ENCODE results near the gene SLC38A2.

The SLC38A2 gene

DNA sequence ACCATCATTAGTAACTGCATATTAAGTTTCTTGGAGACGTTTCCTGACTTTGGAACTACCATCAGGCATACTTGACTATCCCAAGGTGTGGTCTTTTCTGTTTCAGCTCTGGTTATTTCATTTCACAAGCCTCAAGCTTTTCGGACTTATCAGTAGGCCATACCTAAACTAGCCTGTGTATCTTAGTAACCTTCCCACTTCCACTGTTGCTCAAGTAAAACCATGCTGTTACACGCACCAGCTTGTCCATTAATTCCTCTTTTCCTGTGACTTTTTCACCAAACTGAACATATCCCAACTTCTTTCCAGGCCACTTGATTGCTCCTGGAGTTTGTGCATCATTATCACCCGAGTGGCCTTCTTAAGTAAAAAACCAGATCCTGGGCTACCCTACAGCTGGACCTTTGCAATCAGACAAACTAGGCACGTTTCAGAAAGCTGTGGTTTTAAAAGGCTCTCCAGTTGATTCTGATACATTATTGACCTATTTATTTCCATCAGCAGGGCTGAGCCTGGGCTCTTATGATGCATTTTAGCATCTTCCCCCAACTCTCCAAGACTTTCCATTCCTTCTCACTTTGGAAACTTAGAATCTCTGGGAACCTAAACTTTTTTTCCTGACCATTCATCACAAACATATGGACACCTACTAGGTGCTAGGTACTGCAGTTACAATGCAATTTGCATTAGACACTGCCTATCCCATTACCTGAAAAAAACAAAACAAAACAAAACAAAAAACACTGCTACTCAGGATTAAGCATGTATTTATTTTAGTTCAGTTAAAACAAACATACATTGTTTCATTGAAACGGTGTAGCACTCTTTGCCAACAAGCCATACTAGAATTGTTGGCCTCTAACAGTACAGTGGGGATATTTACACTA is 14.9 kb downstream of the SLC38A2 start:
- POLR2A ChIA-PET, result interaction anchor here (0.6 to 1.2 kb wide), 2 partner anchors 12 to 14 kb away, joined by 3 to 4 read pairs; no protein-coding TSS in a partner anchor
- no peak for TF ChIP-seq ELF4 (IDR thresholded peaks at IDR 0.05)
- 0 out of 2 replicates have a peak, but pooled peaks have one; percentile 18 for TF ChIP-seq L3MBTL2 (conservative IDR thresholded peaks at IDR 0.05)
- DNase-seq (ENCODE audit: extremely low spot score), result no peak
- CTCF ChIA-PET, result no interaction called here

DNA sequence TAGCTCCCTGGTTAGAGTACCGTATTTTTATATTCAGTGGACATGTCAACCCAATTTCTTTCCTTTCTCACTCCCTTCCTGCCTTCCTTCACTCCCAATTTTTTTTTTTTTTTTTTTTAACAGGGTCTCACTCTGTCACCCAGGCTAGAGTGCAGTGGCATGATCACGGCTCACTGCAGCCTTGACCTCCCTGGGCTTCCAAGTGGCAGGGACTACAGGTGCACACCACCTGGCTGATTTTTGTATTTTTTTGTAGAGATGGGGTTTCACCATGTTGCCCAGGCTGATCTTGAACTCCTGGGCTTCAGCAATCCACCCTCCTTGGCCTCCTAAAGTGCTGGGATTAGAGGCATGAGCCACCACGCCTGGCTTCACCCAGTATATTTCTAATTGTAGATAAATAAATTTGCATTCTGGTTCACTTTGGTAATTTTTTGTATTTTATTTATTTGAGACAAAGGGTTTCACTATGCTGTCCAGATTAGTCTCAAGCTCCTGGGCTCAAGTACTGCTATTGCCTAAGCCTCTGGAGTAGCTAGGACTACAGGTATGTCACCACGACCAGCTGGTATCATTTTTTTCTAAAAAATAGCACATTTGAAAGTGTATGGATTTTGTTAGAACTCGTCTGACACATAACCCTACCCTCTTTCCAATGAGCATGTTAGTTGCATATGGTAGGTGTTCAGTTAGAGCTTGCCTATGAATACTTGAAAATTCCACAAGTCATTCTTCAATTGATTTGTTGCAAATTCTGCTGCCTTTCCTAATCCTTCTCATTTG is 15.7 kb downstream of the SLC38A2 start:
- no peak for TF ChIP-seq CTBP1 (IDR thresholded peaks at IDR 0.05; ENCODE audit: borderline replicate concordance)
- TF ChIP-seq HDGF (IDR thresholded peaks at IDR 0.05; ENCODE audit: borderline replicate concordance), result no peak
- no peak for TF ChIP-seq SP1 (IDR thresholded peaks at IDR 0.05)
- TF ChIP-seq ARNT (IDR thresholded peaks at IDR 0.05), result no peak
- TF ChIP-seq L3MBTL2 (conservative IDR thresholded peaks at IDR 0.05), result no peak
- TF ChIP-seq TARDBP (IDR thresholded peaks at IDR 0.05), result no peak
- TF ChIP-seq ZNF384 (IDR thresholded peaks at IDR 0.05), result no peak
- no peak for TF ChIP-seq SUZ12 (IDR thresholded peaks at IDR 0.05)
- no peak for TF ChIP-seq FOXA1 (IDR thresholded peaks at IDR 0.05)
- no peak for TF ChIP-seq LEF1 (IDR thresholded peaks at IDR 0.05; ENCODE audit: borderline replicate concordance)
- ChIA-PET POLR2A (interaction anchor here (0.6 to 1.2 kb wide), 2 partner anchors 13 to 15 kb away, joined by 3 to 4 read pairs; no protein-coding TSS in a partner anchor), CTCF (interaction anchor here (0.7 kb wide), 1 partner anchor 286 kb away, joined by 6 read pairs; no protein-coding TSS in a partner anchor)
- no peak for DNase-seq (ENCODE audit: extremely low spot score)

DNA sequence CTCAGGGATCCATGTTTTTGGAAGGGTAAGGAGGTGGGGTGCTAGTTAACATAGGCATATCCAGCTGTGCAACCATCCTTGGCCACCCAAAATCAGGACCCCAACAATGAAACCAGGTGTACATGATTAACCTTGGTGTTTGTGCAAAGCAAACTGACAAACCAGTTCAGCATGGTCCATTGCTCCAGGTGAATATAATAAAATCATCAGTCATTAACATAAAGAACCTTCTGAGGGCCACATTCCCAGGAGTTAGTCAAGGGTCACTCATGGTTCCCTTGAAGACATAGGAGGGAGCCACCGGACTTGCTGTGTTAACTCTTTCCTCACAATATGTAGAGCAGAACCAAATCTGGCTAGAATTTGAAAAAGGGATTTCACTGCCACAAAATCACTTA is 17.8 kb downstream of the SLC38A2 start:
- POLR2A ChIA-PET, result no interaction called here
- TF ChIP-seq FOXA1 (IDR thresholded peaks at IDR 0.05) (no peak), SP1 (IDR thresholded peaks at IDR 0.05) (no peak), CTBP1 (IDR thresholded peaks at IDR 0.05; ENCODE audit: borderline replicate concordance) (no peak), FOXK2 (IDR thresholded peaks at IDR 0.05) (no peak), BHLHE40 (IDR thresholded peaks at IDR 0.05; ENCODE audit: borderline replicate concordance) (no peak), ARNT (IDR thresholded peaks at IDR 0.05) (no peak)
- no peak for DNase-seq (ENCODE audit: extremely low spot score)
- CTCF ChIA-PET, result no interaction called here

DNA sequence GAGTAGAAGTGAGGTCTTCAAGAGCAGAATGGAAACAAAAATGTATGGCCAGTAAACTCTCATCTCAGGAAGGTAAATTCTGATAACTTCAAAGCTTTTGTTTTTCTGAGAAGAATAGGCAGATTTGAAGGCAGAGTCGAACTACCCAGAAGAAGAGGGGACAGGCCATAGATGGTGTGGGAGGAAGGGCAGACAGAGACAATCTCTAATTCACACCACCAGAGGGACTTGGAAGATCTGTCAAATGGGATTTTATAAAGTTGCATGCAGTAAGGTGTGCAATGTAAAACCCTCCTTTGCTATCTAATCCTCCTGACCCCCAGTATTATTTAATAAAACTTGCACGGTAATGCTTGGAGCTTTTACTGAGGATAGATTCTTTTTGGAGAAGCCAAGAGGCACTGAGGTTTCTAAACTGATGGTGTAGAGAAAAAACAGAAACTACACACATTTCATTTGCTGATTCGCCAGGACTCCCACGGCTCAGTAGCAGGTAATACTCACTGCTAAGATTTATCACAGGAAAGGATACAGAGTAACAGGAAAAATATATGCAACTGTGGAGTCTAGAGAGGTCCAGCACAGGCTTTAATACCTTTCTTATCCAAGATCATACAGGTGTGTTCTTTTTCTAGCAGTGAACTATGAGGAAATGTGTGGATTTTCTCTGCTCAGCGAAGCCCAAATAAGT is 18.3 kb downstream of the SLC38A2 start:
- DNase-seq (ENCODE audit: extremely low spot score), result no peak
- TF ChIP-seq L3MBTL2 (conservative IDR thresholded peaks at IDR 0.05) (no peak), NFRKB (IDR thresholded peaks at IDR 0.05) (no peak), ARNT (IDR thresholded peaks at IDR 0.05) (no peak), CTBP1 (IDR thresholded peaks at IDR 0.05; ENCODE audit: borderline replicate concordance) (no peak), SUZ12 (IDR thresholded peaks at IDR 0.05) (no peak), FOXA1 (IDR thresholded peaks at IDR 0.05) (no peak)
- TF ChIP-seq, protein P1, sequence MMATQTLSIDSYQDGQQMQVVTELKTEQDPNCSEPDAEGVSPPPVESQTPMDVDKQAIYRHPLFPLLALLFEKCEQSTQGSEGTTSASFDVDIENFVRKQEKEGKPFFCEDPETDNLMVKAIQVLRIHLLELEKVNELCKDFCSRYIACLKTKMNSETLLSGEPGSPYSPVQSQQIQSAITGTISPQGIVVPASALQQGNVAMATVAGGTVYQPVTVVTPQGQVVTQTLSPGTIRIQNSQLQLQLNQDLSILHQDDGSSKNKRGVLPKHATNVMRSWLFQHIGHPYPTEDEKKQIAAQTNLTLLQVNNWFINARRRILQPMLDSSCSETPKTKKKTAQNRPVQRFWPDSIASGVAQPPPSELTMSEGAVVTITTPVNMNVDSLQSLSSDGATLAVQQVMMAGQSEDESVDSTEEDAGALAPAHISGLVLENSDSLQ (IDR thresholded peaks at IDR 0.05), result no peak
- CTCF ChIA-PET, result interaction anchor here (0.6 kb wide), 1 partner anchor 229 kb away, joined by 3 read pairs; no protein-coding TSS in a partner anchor
- POLR2A ChIA-PET, result no interaction called here

DNA sequence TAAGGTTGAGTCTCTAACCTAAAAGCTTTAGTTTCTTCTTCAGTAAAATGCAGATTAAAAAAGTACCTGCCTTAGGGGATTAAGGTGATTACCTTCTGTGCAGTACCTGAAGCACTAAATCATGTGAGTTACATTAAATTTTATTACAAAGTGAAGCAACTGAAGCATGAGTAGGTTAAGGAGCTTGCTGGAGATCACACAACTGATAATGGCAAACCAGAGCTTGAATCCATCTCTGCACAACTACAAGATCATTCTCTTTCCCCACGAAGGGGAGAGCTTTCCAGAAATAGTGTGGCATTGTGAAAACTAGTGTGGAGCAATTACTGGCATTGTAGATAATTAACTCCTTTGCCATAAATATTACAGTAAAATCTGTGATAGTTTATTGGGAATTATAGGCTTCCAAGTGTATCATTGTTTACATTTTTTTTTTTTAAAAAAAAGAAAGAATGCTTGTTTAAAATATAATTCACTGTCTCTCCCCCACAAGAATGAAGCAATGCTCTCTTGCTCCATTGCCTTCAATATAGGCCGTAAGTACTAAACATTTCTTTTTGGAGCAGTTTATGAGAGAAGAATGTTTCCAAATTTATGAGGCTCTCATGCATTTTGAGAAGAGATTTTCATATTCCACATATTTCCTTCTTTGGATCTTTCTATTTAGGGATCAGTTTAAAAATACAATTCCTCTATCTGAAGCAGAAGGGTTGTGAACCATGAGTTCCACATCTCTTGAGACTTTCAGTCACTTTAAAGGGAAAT is 20.5 kb downstream of the SLC38A2 start:
- TF ChIP-seq CTBP1 (IDR thresholded peaks at IDR 0.05; ENCODE audit: borderline replicate concordance), result no peak
- TF ChIP-seq NFRKB (IDR thresholded peaks at IDR 0.05), result no peak
- TF ChIP-seq L3MBTL2 (conservative IDR thresholded peaks at IDR 0.05), result no peak
- no peak for TF ChIP-seq ARNT (IDR thresholded peaks at IDR 0.05)
- no peak for DNase-seq (ENCODE audit: extremely low spot score)
- ChIA-PET CTCF (no interaction called here), POLR2A (no interaction called here)

DNA sequence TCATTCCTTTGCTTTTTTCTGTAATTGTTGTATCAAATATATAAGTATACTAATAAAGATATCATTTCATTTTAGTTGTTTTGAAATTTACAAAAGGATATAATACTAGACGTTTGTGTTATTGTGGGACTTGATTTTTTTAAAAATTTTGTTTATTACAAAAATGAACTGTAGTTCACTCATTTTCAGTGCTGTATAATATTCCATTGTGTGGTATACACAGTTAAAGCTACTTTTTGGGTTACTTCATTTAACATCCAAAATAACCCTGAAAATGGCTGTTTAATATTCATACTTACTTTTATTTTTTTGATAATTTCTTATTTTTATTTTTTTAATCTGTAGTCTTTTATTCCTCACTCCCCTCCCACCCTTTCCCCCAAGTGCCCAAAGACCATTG is 21.4 kb downstream of the SLC38A2 start:
- no peak for DNase-seq (ENCODE audit: extremely low spot score)
- ChIA-PET CTCF (no interaction called here), POLR2A (no interaction called here)
- TF ChIP-seq LEF1 (IDR thresholded peaks at IDR 0.05; ENCODE audit: borderline replicate concordance) (no peak), FOXM1 (IDR thresholded peaks at IDR 0.05; ENCODE audit: borderline replicate concordance) (no peak), HDGF (IDR thresholded peaks at IDR 0.05; ENCODE audit: borderline replicate concordance) (no peak), NFRKB (IDR thresholded peaks at IDR 0.05) (no peak), FOXA1 (IDR thresholded peaks at IDR 0.05) (no peak), FOXK2 (IDR thresholded peaks at IDR 0.05) (no peak), SUZ12 (IDR thresholded peaks at IDR 0.05) (no peak), TARDBP (IDR thresholded peaks at IDR 0.05) (no peak), CTBP1 (IDR thresholded peaks at IDR 0.05; ENCODE audit: borderline replicate concordance) (no peak), ARNT (IDR thresholded peaks at IDR 0.05) (no peak), ZNF384 (IDR thresholded peaks at IDR 0.05) (no peak), BHLHE40 (IDR thresholded peaks at IDR 0.05; ENCODE audit: borderline replicate concordance) (no peak), ELF4 (IDR thresholded peaks at IDR 0.05) (no peak), L3MBTL2 (conservative IDR thresholded peaks at IDR 0.05) (no peak), SP1 (IDR thresholded peaks at IDR 0.05) (no peak)
- TF ChIP-seq, protein P1 (IDR thresholded peaks at IDR 0.05), result no peak
